IPS DF 4.7 (cell line): Measurements from ENCODE around the gene MSRB3.
"Not testable (repeated sequence)": the region's sequence is repeated elsewhere in the genome, so short reads cannot be mapped to it uniquely, and the experiment has no call there.

Experiments used
- DNase-seq: peaks from one replicate; pipeline ENCODE4 v3.0.0-alpha.2; 2013; ENCODE audit warnings: low spot score; ENCODE audit errors: extremely low read depth

Gene MSRB3

GRCh38 chr12:65287426-65287825 is 8.9 kb downstream of the MSRB3 start:
- DNase-seq, result no peak

DNA sequence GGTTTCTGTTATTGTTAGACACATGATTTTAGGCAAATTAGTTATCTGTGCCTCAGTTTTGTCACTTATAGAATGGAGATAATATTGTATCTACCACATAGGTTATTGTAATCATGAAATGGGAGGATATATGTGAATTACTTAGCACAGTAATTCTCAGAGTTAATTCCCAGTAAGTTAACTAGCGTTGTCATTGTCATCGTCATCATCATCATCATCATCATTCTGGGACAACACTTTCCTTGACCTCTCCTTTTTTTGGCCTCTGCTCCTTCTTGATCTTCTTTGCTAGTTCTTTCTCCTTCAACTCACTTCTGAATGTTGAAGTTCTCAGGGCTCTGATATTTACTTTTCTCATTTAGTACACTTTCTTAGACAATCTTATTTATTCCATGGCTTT is 13.8 kb downstream of the MSRB3 start:
- no peak for DNase-seq

DNA sequence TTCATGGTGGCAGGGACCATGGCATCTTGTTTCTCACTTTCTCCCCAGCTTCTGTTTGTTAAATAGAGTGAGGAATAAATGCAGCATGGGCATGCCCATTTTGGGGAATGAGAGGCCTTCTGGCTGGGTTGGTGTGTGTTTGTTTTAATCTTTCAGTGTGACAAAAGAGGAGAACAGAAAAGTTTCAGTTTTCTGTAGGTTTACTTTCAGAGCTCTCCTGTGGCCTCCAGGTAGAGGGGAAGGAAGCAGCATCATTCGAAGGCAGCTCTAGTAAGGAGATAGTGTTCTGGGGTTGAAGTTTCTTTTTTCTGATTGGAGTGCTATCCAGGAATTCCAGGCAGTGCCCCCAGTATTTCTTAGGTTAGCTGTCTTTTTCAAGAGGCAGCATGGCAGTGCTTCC is 15.3 kb downstream of the MSRB3 start:
- no peak for DNase-seq

DNA sequence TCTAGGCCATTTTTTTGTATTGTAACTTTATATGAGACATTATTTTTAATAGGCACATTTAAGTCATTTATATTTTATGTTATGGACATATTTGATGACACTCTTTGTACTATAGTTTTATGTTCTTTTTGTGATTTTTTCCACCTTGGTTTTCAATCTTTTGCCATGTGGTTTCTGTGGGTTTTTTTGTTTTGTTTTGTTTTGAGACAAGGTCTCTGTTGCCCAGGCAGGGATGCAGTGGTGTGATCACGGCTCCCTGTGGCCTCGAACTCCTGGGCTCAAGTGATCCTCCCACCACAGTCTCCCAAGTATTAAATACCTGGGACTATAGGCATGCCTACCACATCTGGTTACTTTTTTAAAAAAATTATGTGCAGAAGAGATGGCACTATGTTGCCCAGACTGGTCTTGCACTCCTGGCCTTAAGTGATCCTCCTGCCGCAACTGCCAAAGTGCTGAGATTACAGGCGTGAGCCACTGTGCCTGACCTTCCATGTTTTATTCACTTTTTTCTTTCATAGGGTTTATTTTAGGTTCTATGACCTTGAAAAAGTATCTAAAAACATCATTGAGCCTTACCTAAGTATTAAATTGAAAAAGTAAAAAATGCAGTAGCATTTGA is 16.3 kb downstream of the MSRB3 start:
- no peak for DNase-seq

DNA sequence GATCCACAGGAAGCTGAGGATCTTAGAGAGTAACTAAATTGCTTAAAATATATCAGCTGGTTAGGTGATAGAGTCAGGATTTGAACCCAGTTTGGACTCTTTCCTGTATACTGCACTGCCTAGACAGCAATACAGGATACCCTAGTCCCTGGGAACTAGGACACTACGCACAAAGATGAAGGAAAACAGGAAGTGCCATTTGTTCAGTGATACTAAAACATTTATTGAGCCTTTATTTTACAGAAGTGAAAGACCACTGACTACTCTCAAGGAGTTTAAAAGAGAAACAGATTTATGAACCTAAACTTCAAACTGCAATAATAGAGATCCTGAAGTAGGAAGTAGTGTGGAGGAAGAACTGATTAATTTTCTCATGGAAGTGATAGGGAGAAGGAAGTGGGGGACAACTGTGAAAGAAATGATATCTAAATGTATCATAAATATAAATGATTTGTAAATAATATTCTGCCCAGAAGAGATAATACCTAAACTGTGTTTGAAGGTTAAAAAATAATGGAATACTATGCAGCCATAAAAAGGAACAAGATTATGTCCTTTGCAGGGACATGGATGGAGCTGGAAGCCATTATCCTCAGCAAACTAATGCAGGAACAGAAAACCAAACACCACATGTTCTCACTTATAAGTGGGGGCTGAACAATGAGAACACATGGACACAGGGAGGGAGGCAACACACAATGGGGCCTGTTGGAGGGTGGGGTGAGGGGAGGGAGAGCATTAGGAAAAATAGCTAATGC is 18.2 kb downstream of the MSRB3 start:
- DNase-seq, result no peak

GRCh38 chr12:65300097-65300496 is 21.6 kb downstream of the MSRB3 start:
- DNase-seq, result no peak

DNA sequence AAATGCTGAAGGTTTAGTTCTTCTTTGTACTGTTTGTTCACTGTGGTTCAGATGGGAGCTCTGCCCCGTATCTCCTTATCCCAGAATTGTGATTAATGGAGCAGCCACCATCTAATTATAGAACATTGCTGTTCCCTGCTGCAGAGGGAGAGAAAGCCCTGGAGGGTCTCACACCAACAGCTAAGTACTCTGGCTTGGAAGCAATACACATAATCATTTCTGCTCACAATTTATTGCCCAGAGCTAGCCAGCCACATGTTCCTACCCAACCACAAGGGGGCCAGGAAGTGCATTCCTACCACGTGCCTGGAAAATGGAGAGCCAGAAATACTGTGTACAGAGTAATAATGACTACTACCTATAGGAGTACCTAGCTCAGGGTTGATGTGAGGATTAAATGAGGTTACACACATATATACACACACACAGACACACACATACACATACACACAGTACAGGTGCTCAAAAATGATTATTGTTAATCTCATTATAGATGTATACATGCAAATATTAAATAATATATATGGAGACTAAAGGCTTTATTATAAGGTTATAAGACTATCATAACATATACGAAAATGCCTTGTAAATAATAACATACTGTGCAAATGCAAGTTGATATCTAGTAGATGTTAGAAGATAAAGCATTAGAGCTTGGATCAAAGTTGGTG is 22.3 kb downstream of the MSRB3 start:
- no peak for DNase-seq

DNA sequence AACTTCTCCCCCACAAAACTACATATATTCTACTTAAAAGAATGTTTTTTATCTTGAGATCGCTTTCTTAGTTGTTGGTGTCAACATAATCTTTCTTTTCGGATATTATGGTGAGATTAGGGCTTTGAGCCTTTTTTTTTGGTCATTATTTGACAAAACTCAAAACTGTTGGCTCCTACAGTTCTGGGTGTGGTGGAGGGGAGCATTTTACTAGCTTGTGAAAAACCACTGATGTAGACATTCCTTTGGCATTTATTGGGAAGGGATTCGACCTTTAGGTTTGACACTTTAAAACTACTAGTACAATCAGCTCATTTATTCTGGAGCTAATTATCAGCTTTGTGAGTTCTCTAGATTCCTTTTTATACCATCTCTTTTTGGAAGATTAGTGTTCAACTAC is 24.4 kb downstream of the MSRB3 start:
- no peak for DNase-seq

GRCh38 chr12:65305346-65305950 is 27.0 kb downstream of the MSRB3 start:
- DNase-seq, result no peak

- DNase-seq, result peak; percentile 25
Observed at GRCh38 chr12:65306366-65307168, 28.1 kb downstream of the MSRB3 start.

GRCh38 chr12:65307169-65307501 is 28.7 kb downstream of the MSRB3 start:
- no peak for DNase-seq

DNA sequence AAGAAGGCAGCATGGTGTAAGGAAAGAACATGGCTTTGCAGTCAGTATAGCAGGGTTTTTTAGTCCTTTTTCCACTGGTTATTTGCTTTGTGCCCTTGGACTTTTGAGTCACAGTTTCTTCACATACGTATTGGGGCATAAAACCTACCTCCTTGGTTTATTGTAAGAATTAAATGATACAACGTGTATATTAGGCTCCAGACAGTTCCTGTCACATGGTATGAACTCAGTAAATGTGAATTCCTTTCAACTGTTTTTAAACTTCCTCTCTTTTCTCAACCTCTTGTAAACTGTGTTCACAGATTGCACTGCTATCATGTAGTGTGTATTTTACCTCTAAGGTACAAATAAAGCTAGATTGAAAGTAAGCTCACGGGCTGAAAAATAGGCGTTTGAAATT is 29.5 kb downstream of the MSRB3 start:
- no peak for DNase-seq

DNA sequence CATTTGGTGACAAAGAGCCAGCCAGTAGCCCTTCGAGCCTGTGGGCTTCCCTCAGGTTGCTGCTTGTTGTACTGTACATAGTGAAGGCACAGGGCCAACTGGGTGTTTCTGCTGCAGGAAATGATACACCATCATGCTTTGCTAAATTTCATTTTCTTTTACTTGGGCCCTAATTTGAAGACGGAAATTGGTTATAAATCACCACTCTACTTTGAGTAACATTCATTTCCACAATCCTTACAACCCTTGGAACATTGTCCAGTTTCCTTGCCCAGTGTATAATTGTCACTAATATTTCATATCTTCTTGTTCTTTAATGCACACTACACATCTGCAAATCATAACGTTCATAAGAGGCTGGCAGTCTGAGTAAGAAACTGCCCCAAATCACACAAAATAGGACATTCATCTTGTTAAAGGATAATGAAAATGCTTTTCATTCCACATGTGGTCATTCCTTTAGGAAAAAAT is 30.2 kb downstream of the MSRB3 start:
- DNase-seq, result no peak

DNA sequence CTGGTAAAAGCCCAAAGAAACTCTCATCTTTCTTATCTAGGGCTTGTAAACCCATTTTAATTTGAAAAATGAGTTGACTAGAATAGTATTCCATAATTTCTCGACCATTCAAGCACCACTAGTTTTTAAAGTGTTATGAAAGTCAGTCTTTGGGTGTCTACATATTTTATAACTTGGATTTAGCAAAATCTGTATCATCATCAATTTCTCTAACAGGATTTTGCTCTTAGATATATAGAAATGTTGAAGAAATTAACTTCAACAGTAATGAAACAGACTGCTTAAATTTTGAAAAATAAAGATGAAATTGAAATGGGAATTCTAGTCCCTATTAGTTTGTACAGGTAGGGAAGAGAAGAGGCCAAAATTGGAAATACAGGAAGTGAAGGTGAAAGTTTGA is 32.8 kb downstream of the MSRB3 start:
- DNase-seq, result no peak

- no peak for DNase-seq
Observed at GRCh38 chr12:65313719-65314317, 35.3 kb downstream of the MSRB3 start.

- DNase-seq, result not testable (repeated sequence)
Observed at GRCh38 chr12:65315238-65315637, 36.8 kb downstream of the MSRB3 start.

- DNase-seq, result no peak
Observed at GRCh38 chr12:65318186-65318685, 39.8 kb downstream of the MSRB3 start.

DNA sequence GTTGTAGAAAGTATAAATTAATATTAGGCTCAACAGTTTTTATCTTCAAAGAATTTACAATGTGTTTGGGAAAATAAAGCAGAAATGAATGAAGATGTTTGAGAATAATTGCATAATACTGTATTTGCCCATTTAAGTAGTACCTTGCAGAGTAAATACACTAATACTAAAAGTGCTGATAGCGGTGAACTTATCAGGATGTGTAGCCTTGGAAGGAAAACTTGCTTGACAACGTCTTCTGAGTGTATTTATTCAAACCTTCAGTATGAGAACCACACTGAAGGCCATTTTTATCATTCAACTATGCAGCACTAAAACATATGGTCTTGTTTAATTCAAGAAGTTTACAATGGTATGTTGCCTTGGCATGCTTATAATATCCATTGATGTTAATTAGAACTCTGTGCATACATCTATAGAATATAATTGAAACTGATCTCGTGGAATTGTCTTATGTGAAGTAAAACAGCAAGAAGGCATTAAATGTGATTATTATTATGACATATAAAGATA is 41.3 kb downstream of the MSRB3 start:
- no peak for DNase-seq

DNA sequence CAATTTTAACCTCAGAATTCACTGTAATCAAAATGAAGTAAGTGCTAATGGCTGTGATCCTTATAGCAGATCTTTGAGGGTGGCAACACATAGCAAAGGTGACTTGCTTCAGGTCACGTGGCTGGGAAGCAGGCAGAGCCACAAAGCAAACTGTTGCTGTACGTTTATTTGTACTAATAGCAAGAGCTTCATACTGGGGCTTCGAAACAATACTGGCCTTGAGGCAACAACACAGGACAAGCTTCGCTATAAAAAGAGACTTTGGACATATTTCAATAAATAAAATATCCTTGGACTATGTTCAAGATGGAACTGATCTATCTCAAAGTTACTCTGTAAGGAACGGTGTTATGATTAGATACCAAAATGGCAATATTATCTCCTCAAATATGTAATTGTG is 44.6 kb downstream of the MSRB3 start:
- DNase-seq, result no peak

- DNase-seq, result no peak
Observed at GRCh38 chr12:65324056-65324455, 45.6 kb downstream of the MSRB3 start.

DNA sequence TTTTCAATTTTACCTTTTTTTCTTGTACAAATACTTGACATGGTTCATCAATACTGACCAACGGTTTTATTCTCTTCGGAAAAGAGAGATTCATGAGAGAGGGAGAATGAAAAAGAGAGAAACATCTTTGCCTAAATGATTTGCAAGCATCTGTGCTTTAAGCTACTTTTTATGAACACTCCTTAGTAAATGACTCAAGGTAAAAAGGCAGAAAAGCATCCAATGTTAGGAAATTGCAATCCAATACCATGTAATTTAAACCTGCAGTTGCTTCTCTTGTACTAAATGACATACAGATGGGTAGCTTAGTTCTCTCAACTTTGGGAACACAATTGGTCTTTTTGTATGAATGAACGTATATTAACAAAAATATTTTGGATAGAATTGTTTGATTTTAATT is 46.1 kb downstream of the MSRB3 start:
- DNase-seq, result no peak
